NB4 (cell line): ENCODE data around the gene FHIP1A.

Experiments used
- DNase-seq: peaks from one replicate; pipeline ENCODE4 v3.0.0; 2010; ENCODE audit warnings: low read depth
- H3K4me3 ChIP-seq: one replicate; pipeline ENCODE4 v1.5.1; 2011; ENCODE audit warnings: mild to moderate bottlenecking, low read depth, low read length, moderate library complexity
- CTCF ChIP-seq: IDR thresholded peaks from one replicate; pipeline ENCODE4 v1.5.1; 2012; ENCODE audit warnings: low read depth, low read length
- MAX ChIP-seq: IDR thresholded peaks from 2 replicates; pipeline ENCODE4 v1.6.1; 2011; ENCODE audit warnings: low read depth, low read length
- MYC ChIP-seq: IDR thresholded peaks from 2 replicates; pipeline ENCODE4 v1.6.1; 2011; ENCODE audit warnings: low read depth, low read length
- POLR2A ChIP-seq: IDR thresholded peaks from 2 replicates; pipeline ENCODE4 v1.6.1; 2011; ENCODE audit warnings: mild to moderate bottlenecking; ENCODE audit not compliant: insufficient read length; ENCODE audit errors: extremely low read depth

The FHIP1A gene

GRCh38 chr4:151418856-151419255, 9.9 kb downstream of the FHIP1A start:
- no peak overlapping the region for H3K4me3 ChIP-seq
- no peak for DNase-seq
- TF ChIP-seq POLR2A: no peak
- TF ChIP-seq MAX: no peak
- TF ChIP-seq CTCF: no peak
- TF ChIP-seq MYC: no peak

GRCh38 chr4:151420250-151420807, 11.4 kb downstream of the FHIP1A start:
- DNase-seq: no peak
- TF ChIP-seq CTCF: no peak
- no peak for TF ChIP-seq MYC
- no peak for TF ChIP-seq POLR2A
- no peak for TF ChIP-seq MAX
- no peak overlapping the region for H3K4me3 ChIP-seq

GRCh38 chr4:151422854-151423253, 13.9 kb downstream of the FHIP1A start:
- TF ChIP-seq POLR2A: no peak
- TF ChIP-seq CTCF: no peak
- no peak for TF ChIP-seq MYC
- TF ChIP-seq MAX: no peak
- no peak for DNase-seq
- no peak overlapping the region for H3K4me3 ChIP-seq

- H3K4me3 ChIP-seq: no peak overlapping the region
- TF ChIP-seq POLR2A (no peak), MYC (no peak), CTCF (no peak), MAX (no peak)
- DNase-seq: no peak
Measured at GRCh38 chr4:151426513-151426912, 17.5 kb downstream of the FHIP1A start.

GRCh38 chr4:151427266-151427665, 18.3 kb downstream of the FHIP1A start:
- no peak for DNase-seq
- no peak for TF ChIP-seq CTCF
- no peak for TF ChIP-seq POLR2A
- no peak for TF ChIP-seq MAX
- no peak for TF ChIP-seq MYC

More at GRCh38 chr4:151427266-151427665, 18.3 kb downstream of the FHIP1A start:
- H3K4me3 ChIP-seq: no peak overlapping the region
